ENCODE results near the gene SLC4A5. TPM values are rescaled to one million over a fixed set of nuclear protein-coding genes. Genes with fewer than 3 reads are reported as not detected.

The SLC4A5 gene
- total RNA-seq, 1 donor from 2014 or later: 3.0 TPM

DNA sequence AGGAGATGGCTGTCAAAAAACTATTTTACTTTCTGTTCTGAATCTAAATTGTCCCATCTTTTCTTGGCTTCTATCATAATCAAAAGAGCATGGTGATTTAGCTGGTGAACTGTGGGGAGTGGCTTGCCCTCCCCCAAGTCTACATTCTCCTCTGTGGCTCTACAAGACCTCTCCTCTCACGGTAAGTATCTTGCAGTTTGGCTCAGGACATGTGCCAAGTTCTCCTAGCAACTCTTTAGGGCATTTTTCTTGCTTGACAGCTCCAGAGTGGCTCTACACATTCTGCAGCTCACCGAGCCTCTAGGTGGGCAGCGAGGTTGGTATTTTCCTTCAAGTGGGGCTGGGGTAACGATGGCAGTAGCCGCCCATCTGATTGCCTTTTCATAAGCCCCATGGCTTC is 29.1 kb downstream of the SLC4A5 start:
- no peaks in the 10 kb centered on the region for H3K27me3 Mint-ChIP-seq (ENCODE audit: low read depth)
- peaks cover 2% of the 10 kb centered on the region for H3K9me3 Mint-ChIP-seq
- no peak overlapping the region for H3K4me3 Mint-ChIP-seq
- TF ChIP-seq, protein P1, sequence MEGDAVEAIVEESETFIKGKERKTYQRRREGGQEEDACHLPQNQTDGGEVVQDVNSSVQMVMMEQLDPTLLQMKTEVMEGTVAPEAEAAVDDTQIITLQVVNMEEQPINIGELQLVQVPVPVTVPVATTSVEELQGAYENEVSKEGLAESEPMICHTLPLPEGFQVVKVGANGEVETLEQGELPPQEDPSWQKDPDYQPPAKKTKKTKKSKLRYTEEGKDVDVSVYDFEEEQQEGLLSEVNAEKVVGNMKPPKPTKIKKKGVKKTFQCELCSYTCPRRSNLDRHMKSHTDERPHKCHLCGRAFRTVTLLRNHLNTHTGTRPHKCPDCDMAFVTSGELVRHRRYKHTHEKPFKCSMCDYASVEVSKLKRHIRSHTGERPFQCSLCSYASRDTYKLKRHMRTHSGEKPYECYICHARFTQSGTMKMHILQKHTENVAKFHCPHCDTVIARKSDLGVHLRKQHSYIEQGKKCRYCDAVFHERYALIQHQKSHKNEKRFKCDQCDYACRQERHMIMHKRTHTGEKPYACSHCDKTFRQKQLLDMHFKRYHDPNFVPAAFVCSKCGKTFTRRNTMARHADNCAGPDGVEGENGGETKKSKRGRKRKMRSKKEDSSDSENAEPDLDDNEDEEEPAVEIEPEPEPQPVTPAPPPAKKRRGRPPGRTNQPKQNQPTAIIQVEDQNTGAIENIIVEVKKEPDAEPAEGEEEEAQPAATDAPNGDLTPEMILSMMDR (conservative IDR thresholded peaks at IDR 0.05): no peak
- DNase-seq (ENCODE audit: low read depth, low spot score): no peak
- H3K4me1 Mint-ChIP-seq: peaks cover 5% of the 10 kb centered on the region
- peaks cover 6% of the 10 kb centered on the region for H3K36me3 Mint-ChIP-seq (ENCODE audit: low read depth)
- H3K27ac Mint-ChIP-seq (ENCODE audit: unreplicated experiment): no peak overlapping the region

DNA sequence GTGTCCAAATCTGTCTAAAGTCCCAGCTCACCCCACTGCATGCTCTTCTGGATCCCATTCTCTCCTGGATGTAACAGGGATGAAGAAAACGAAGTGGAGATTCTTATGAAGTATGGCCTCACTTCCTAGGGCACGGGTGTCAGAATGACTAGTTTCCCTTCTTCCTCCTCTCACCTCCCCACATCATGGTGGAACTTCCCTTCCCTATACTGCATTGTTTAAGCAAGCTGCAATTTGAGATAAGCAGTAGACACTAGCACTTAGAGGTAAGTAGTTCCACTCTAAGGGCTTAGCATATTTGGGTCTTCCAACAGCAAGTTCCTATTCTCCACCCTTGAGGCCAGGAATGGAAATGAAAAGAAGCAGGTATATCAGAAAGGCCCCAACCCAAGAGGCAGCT is 29.7 kb downstream of the SLC4A5 start:
- Mint-ChIP-seq H3K4me3 (no peak overlapping the region), H3K27ac (ENCODE audit: unreplicated experiment) (peak overlapping the region; percentile 22), H3K27me3 (ENCODE audit: low read depth) (no peaks in the 10 kb centered on the region), H3K36me3 (ENCODE audit: low read depth) (peaks cover 6% of the 10 kb centered on the region), H3K4me1 (peaks cover 5% of the 10 kb centered on the region), H3K9me3 (peaks cover 2% of the 10 kb centered on the region)
- TF ChIP-seq, protein P1 (conservative IDR thresholded peaks at IDR 0.05): no peak
- no peak for DNase-seq (ENCODE audit: low read depth, low spot score)

DNA sequence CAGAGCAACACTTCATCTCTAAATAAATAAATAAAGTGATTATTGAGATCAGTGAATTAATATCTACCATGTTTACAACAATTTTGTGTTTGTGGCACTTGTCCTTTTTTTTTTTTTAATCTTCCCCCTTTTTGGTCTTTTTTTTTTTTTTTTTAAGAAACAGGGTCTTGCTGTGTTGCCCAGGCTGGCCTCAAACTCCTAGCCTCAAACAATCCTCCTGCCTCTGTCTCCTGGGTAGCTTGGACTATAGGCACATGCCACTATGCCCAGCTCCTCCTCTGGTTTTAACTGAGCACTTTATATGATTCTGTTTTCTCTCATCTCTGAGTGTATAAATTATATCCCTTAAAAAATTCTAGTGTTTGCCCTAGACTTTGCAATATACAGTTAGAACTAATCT is 30.3 kb downstream of the SLC4A5 start:
- Mint-ChIP-seq H3K27ac (ENCODE audit: unreplicated experiment) (no peak overlapping the region), H3K9me3 (peaks cover 4% of the 10 kb centered on the region), H3K36me3 (ENCODE audit: low read depth) (peaks cover 6% of the 10 kb centered on the region), H3K4me1 (peaks cover 5% of the 10 kb centered on the region), H3K27me3 (ENCODE audit: low read depth) (no peaks in the 10 kb centered on the region), H3K4me3 (no peak overlapping the region)
- DNase-seq (ENCODE audit: low read depth, low spot score): no peak
- TF ChIP-seq, protein P1 (conservative IDR thresholded peaks at IDR 0.05): no peak

DNA sequence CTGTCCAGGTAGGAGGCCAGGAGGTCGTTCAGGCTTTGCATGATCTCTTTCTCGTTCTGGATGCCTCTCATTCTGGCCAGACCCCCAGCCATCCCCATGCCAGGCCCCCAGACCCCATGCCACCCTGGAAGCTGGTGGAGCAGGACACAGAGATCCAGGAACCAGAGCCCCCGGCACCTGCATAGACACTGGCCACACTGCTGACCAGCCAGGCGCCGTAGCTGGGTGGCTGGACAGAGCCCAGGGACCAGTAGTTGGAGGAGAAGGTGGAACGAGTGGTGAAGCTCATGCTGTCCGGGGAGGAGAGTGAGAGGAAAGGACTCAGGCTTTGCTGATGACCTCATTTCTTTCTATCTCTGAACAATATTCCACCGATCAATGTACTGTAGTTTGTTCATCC is 35.5 kb downstream of the SLC4A5 start:
- no peaks in the 10 kb centered on the region for H3K4me1 Mint-ChIP-seq

DNA sequence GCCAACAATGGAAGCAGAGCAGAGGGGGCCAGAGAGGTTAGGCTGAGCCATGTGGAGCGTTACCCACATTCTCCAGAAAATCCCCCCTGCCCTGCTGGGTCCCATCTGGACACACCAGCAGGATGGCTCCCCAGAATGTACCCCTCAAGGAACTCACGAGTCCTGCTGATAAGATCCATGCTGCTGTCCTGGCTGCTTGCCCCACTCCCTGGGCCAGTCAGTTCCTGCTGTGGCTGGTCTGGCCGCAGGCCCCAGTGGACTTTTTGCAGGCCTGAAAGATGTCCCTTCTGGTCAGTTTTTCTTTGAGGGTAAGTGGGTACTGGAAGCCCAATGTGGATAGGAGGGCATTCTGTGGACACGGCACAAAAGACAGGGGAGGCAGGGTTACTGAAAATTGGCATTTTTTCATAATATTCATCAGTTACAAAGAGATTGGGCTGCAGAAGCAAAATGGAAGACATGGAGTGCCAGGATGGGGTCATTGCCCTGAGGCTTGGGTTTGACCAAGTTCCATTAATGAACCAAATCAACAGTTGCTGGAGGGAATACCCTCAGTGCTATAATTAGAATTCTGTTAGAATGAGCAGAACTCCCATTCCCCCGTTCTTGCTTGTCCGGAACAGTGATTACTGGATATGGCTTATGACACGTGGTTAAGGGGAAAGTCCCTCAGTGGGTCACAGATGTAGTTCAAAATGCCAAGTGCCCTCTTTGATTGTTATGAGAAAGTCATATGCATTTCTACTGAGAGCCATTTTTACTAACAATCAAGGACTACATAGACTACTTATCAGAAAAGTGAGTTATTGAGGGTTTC is 38.7 kb downstream of the SLC4A5 start:
- Mint-ChIP-seq H3K4me1 (no peaks in the 10 kb centered on the region), H3K27ac (ENCODE audit: unreplicated experiment) (no peak overlapping the region), H3K27me3 (ENCODE audit: low read depth) (no peaks in the 10 kb centered on the region), H3K9me3 (peaks cover 9% of the 10 kb centered on the region), H3K36me3 (ENCODE audit: low read depth) (no peaks in the 10 kb centered on the region), H3K4me3 (no peak overlapping the region)
- no peak for DNase-seq (ENCODE audit: low read depth, low spot score)
- TF ChIP-seq, protein P1 (conservative IDR thresholded peaks at IDR 0.05): no peak

More for the DNA sequence above, 35.5 kb downstream of the SLC4A5 start:
- TF ChIP-seq, protein P1 (conservative IDR thresholded peaks at IDR 0.05): no peak
- Mint-ChIP-seq H3K9me3 (peaks cover 5% of the 10 kb centered on the region), H3K4me3 (no peak overlapping the region), H3K27me3 (ENCODE audit: low read depth) (no peaks in the 10 kb centered on the region), H3K27ac (ENCODE audit: unreplicated experiment) (no peak overlapping the region), H3K36me3 (ENCODE audit: low read depth) (peaks cover 3% of the 10 kb centered on the region)
- no peak for DNase-seq (ENCODE audit: low read depth, low spot score)
